Measurements from ENCODE around the gene ZNF385B.

ZNF385B gene

GRCh38 chr2:179434357-179434756 lies 427.1 kb downstream of the ZNF385B start:
- H3K4me2 ChIP-seq (ENCODE audit: low read length), result no peak overlapping the region
- TF ChIP-seq CTCF (IDR thresholded peaks at IDR 0.05; ENCODE audit: low read depth, low read length), result no peak
- TF ChIP-seq EZH2phosphoT487 (IDR thresholded peaks at IDR 0.05; ENCODE audit: low read depth), result no peak

GRCh38 chr2:179432751-179433150 lies 428.7 kb downstream of the ZNF385B start:
- H3K9me3 ChIP-seq (ENCODE audit: insufficient read depth, low read length), result no peaks in the 10 kb centered on the region
- TF ChIP-seq EZH2phosphoT487 (IDR thresholded peaks at IDR 0.05; ENCODE audit: low read depth) (no peak), CTCF (IDR thresholded peaks at IDR 0.05; ENCODE audit: low read depth, low read length) (no peak)
- 0 out of 2 replicates have a peak, but pooled peaks cover 2% of the 10 kb centered on the region for H3K4me1 ChIP-seq (ENCODE audit: low read length)
- H3K9ac ChIP-seq (ENCODE audit: low read length), result no peak overlapping the region
- no peak overlapping the region for H3K4me2 ChIP-seq (ENCODE audit: low read length)
- no peaks in the 10 kb centered on the region for H4K20me1 ChIP-seq (ENCODE audit: insufficient read depth, low read length)
- H3K4me3 ChIP-seq (ENCODE audit: low read length), result no peak overlapping the region
- no peaks in the 10 kb centered on the region for H3K27me3 ChIP-seq (ENCODE audit: low read depth, low read length)
- H3K79me2 ChIP-seq (ENCODE audit: low read length), result no peaks in the 10 kb centered on the region
- H3K27ac ChIP-seq (ENCODE audit: low read length), result no peak overlapping the region
- H3K36me3 ChIP-seq (replicated peaks; ENCODE audit: low read depth, low read length), result no peaks in the 10 kb centered on the region
- no peak overlapping the region for H2AFZ ChIP-seq (ENCODE audit: low read depth, low read length)

More at GRCh38 chr2:179434357-179434756, 427.1 kb downstream of the ZNF385B start:
- no peak overlapping the region for H3K9ac ChIP-seq (ENCODE audit: low read length)
- H4K20me1 ChIP-seq (ENCODE audit: insufficient read depth, low read length), result no peaks in the 10 kb centered on the region
- H3K4me3 ChIP-seq (ENCODE audit: low read length), result no peak overlapping the region
- H3K27ac ChIP-seq (ENCODE audit: low read length), result no peak overlapping the region
- H3K36me3 ChIP-seq (replicated peaks; ENCODE audit: low read depth, low read length), result no peaks in the 10 kb centered on the region
- no peaks in the 10 kb centered on the region for H3K79me2 ChIP-seq (ENCODE audit: low read length)
- 0 out of 2 replicates have a peak, but pooled peaks cover 9% of the 10 kb centered on the region for H3K27me3 ChIP-seq (ENCODE audit: low read depth, low read length)
- H3K4me1 ChIP-seq (ENCODE audit: low read length), result 0 out of 2 replicates have a peak, but pooled peaks cover 2% of the 10 kb centered on the region
- H2AFZ ChIP-seq (ENCODE audit: low read depth, low read length), result no peak overlapping the region
- no peaks in the 10 kb centered on the region for H3K9me3 ChIP-seq (ENCODE audit: insufficient read depth, low read length)

GRCh38 chr2:179429597-179429996 lies 431.8 kb downstream of the ZNF385B start:
- H3K36me3 ChIP-seq (replicated peaks; ENCODE audit: low read depth, low read length), result no peaks in the 10 kb centered on the region
- no peaks in the 10 kb centered on the region for H3K27me3 ChIP-seq (ENCODE audit: low read depth, low read length)
- H3K9ac ChIP-seq (ENCODE audit: low read length), result no peak overlapping the region
- H3K4me3 ChIP-seq (ENCODE audit: low read length), result no peak overlapping the region
- H3K79me2 ChIP-seq (ENCODE audit: low read length), result no peaks in the 10 kb centered on the region
- TF ChIP-seq CTCF (IDR thresholded peaks at IDR 0.05; ENCODE audit: low read depth, low read length) (no peak), EZH2phosphoT487 (IDR thresholded peaks at IDR 0.05; ENCODE audit: low read depth) (no peak)
- H3K27ac ChIP-seq (ENCODE audit: low read length), result no peak overlapping the region
- H4K20me1 ChIP-seq (ENCODE audit: insufficient read depth, low read length), result no peaks in the 10 kb centered on the region
- H3K9me3 ChIP-seq (ENCODE audit: insufficient read depth, low read length), result no peaks in the 10 kb centered on the region
- no peak overlapping the region for H3K4me2 ChIP-seq (ENCODE audit: low read length)
- peaks cover 9% of the 10 kb centered on the region for H3K4me1 ChIP-seq (ENCODE audit: low read length)
- H2AFZ ChIP-seq (ENCODE audit: low read depth, low read length), result no peak overlapping the region

GRCh38 chr2:179429060-179429471 lies 432.3 kb downstream of the ZNF385B start:
- H3K36me3 ChIP-seq (replicated peaks; ENCODE audit: low read depth, low read length), result no peaks in the 10 kb centered on the region
- no peak overlapping the region for H3K9ac ChIP-seq (ENCODE audit: low read length)
- H3K79me2 ChIP-seq (ENCODE audit: low read length), result no peaks in the 10 kb centered on the region
- H3K4me2 ChIP-seq (ENCODE audit: low read length), result no peak overlapping the region
- peaks cover 13% of the 10 kb centered on the region for H3K4me1 ChIP-seq (ENCODE audit: low read length)
- no peak overlapping the region for H3K4me3 ChIP-seq (ENCODE audit: low read length)
- H3K27me3 ChIP-seq (ENCODE audit: low read depth, low read length), result no peaks in the 10 kb centered on the region
- H4K20me1 ChIP-seq (ENCODE audit: insufficient read depth, low read length), result no peaks in the 10 kb centered on the region
- no peak overlapping the region for H2AFZ ChIP-seq (ENCODE audit: low read depth, low read length)
- TF ChIP-seq CTCF (IDR thresholded peaks at IDR 0.05; ENCODE audit: low read depth, low read length), result no peak
- TF ChIP-seq EZH2phosphoT487 (IDR thresholded peaks at IDR 0.05; ENCODE audit: low read depth), result no peak
- H3K27ac ChIP-seq (ENCODE audit: low read length), result no peak overlapping the region
- no peaks in the 10 kb centered on the region for H3K9me3 ChIP-seq (ENCODE audit: insufficient read depth, low read length)
